ENCODE results near the gene NUDT14. TPM values are rescaled to one million over a fixed set of nuclear protein-coding genes. Genes with fewer than 3 reads are reported as not detected.

The NUDT14 gene
- total and polyA plus RNA-seq, 2 of the 4 experiments (the other 2 are of a cell fraction): 5.6 to 9.3 TPM

DNA sequence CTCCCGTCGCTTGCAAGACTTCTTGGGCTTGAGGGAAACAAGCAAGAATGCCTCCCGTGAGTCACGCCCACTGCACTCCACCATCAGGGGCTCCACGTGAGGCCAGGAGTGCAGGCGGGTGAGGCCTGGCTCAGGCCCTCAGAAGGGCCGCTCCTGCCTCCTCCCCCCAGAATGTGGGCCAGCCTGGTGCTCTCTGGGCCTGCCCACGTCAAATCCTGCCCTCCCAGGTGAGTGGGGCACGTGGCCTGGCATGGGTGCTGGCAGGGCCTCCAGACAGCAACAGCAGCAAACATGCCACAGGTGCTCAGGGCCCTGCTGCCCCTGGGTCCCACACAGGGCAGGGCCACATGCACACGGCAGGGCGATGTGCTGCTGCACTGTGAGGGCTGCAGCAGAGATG, 36.7 kb upstream of the NUDT14 start:
- POLR2A ChIA-PET (ENCODE audit: unreplicated experiment): no interaction called here
- Histone ChIP-seq H3K27ac (ENCODE audit: insufficient read depth, low read length) (no peak overlapping the region), H3K9ac (ENCODE audit: low read depth, low read length) (no peak overlapping the region), H3K4me2 (ENCODE audit: low read depth, low read length) (no peak overlapping the region), H3K4ac (ENCODE audit: low read depth, low read length) (no peak overlapping the region), H3K56ac (ENCODE audit: extremely low read depth, insufficient read depth, low read length) (no peak overlapping the region), H3K9me3 (ENCODE audit: control insufficient read depth, insufficient read depth, low read length) (no peaks in the 10 kb centered on the region), H2AFZ (replicated peaks; ENCODE audit: low read length, poor library complexity) (no peak overlapping the region), H4K91ac (ENCODE audit: insufficient read depth, low read depth, low read length) (no peak overlapping the region), H3K14ac (replicated peaks; ENCODE audit: low read depth, low read length) (no peak overlapping the region), H2AK5ac (ENCODE audit: low read depth, low read length) (no peak overlapping the region), H2BK5ac (ENCODE audit: low read depth, low read length, poor library complexity, severe bottlenecking) (no peak overlapping the region), H3K79me1 (ENCODE audit: low read depth in 1 of 2, low read length in 2 of 2) (peaks cover 9 to 19% of the 10 kb centered on the region in 2 experiments; a peak in 3 of 4 replicates), H4K8ac (ENCODE audit: low read depth in 2 of 2, low read length in 2 of 2) (no peak overlapping the region), H3K27me3 (ENCODE audit: control insufficient read depth, insufficient read depth, low read length) (no peaks in the 10 kb centered on the region), H2BK20ac (ENCODE audit: low read depth, low read length) (no peak overlapping the region), H2AK9ac (replicated peaks; ENCODE audit: low read depth, low read length, poor library complexity) (no peak overlapping the region), H3K4me3 (ENCODE audit: insufficient read depth, low read depth, low read length) (no peak overlapping the region), H3K18ac (ENCODE audit: low read depth, low read length) (no peak overlapping the region), H3K4me1 (ENCODE audit: control insufficient read depth, insufficient read depth, low read length) (peaks cover 2% of the 10 kb centered on the region; the same call in 1 of the 2 replicates), H4K5ac (ENCODE audit: low read depth, low read length) (no peak overlapping the region), H3K23ac (ENCODE audit: low read depth, low read length) (no peak overlapping the region), H4K20me1 (ENCODE audit: insufficient read depth, low read length) (peaks cover 14% of the 10 kb centered on the region), H2BK15ac (ENCODE audit: low read depth, low read length) (no peak overlapping the region), H2BK120ac (ENCODE audit: low read depth, low read length) (no peak overlapping the region), H3K9me1 (ENCODE audit: insufficient read depth, low read length) (peaks cover 10% of the 10 kb centered on the region), H3K36me3 (ENCODE audit: control insufficient read depth, insufficient read depth, low read length) (peaks cover 52% of the 10 kb centered on the region)
- 95% methylated on average over 4 of the region's 11 CpGs; no CpG with 5 or more reads in 1 of the 2 experiments for WGBS, 2 experiments (ENCODE audit: extremely low coverage in 2 of 2, insufficient read length in 1 of 2)
- dilution Hi-C loops (cut with HindIII; ENCODE audit: low sequenced_read_pairs, unreplicated experiment) (no loop called here), intact Hi-C loops (cut with micrococcal nuclease) (no loop called here), in situ Hi-C loops (cut with MboI; ENCODE audit: low sequenced_read_pairs) (no loop called here)
- DNase-seq (no peak), ATAC-seq (ENCODE audit: low read depth) (no peak)
- no TSS peak for BruUV-seq (replicated peaks)
- TF ChIP-seq, protein P1, sequence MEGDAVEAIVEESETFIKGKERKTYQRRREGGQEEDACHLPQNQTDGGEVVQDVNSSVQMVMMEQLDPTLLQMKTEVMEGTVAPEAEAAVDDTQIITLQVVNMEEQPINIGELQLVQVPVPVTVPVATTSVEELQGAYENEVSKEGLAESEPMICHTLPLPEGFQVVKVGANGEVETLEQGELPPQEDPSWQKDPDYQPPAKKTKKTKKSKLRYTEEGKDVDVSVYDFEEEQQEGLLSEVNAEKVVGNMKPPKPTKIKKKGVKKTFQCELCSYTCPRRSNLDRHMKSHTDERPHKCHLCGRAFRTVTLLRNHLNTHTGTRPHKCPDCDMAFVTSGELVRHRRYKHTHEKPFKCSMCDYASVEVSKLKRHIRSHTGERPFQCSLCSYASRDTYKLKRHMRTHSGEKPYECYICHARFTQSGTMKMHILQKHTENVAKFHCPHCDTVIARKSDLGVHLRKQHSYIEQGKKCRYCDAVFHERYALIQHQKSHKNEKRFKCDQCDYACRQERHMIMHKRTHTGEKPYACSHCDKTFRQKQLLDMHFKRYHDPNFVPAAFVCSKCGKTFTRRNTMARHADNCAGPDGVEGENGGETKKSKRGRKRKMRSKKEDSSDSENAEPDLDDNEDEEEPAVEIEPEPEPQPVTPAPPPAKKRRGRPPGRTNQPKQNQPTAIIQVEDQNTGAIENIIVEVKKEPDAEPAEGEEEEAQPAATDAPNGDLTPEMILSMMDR (conservative IDR thresholded peaks at IDR 0.05; ENCODE audit: low read depth, low read length): no peak
- TF ChIP-seq FOS (IDR thresholded peaks at IDR 0.05; ENCODE audit: low read depth, low read length): no peak
- TF ChIP-seq RAD21 (IDR thresholded peaks at IDR 0.05; ENCODE audit: low read length): no peak
- TF ChIP-seq, protein P2, sequence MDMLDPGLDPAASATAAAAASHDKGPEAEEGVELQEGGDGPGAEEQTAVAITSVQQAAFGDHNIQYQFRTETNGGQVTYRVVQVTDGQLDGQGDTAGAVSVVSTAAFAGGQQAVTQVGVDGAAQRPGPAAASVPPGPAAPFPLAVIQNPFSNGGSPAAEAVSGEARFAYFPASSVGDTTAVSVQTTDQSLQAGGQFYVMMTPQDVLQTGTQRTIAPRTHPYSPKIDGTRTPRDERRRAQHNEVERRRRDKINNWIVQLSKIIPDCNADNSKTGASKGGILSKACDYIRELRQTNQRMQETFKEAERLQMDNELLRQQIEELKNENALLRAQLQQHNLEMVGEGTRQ (IDR thresholded peaks at IDR 0.05; ENCODE audit: low read depth, low read length): no peak
- TF ChIP-seq MAZ (IDR thresholded peaks at IDR 0.05; ENCODE audit: borderline replicate concordance, low read depth, low read length): no peak
- TF ChIP-seq, protein P3, sequence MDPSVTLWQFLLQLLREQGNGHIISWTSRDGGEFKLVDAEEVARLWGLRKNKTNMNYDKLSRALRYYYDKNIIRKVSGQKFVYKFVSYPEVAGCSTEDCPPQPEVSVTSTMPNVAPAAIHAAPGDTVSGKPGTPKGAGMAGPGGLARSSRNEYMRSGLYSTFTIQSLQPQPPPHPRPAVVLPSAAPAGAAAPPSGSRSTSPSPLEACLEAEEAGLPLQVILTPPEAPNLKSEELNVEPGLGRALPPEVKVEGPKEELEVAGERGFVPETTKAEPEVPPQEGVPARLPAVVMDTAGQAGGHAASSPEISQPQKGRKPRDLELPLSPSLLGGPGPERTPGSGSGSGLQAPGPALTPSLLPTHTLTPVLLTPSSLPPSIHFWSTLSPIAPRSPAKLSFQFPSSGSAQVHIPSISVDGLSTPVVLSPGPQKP (IDR thresholded peaks at IDR 0.05; ENCODE audit: borderline replicate concordance, low read depth, low read length): no peak
- no peak for TF ChIP-seq RFX5 (IDR thresholded peaks at IDR 0.05; ENCODE audit: low read depth, low read length)
- TF ChIP-seq MXI1 (IDR thresholded peaks at IDR 0.05; ENCODE audit: borderline replicate concordance, low read depth, low read length): no peak
- no peak for TF ChIP-seq RCOR1 (IDR thresholded peaks at IDR 0.05; ENCODE audit: insufficient replicate concordance, low read length)
- TF ChIP-seq CHD1 (IDR thresholded peaks at IDR 0.05; ENCODE audit: low read depth, low read length): no peak
- no peak for TF ChIP-seq BHLHE40 (IDR thresholded peaks at IDR 0.05; ENCODE audit: low read depth, low read length)
- TF ChIP-seq MAFK (IDR thresholded peaks at IDR 0.05; ENCODE audit: low read depth, low read length): no peak
- no peak for TF ChIP-seq SMC3 (IDR thresholded peaks at IDR 0.05; ENCODE audit: low read depth, low read length)
- no peak for TF ChIP-seq POLR2A (IDR thresholded peaks at IDR 0.05; ENCODE audit: low read depth, low read length)
- TF ChIP-seq CEBPB (IDR thresholded peaks at IDR 0.05; ENCODE audit: low read depth, low read length): no peak
- TF ChIP-seq NFE2L2 (IDR thresholded peaks at IDR 0.05; ENCODE audit: low read depth, low read length): no peak
- CTCF ChIA-PET: no interaction called here
